GM12864 (cell line): ENCODE data around the gene CHSY3.

Experiments
- DNase-seq: peaks from one replicate; pipeline ENCODE4 v3.0.0-alpha.2; 2011; ENCODE audit warnings: low read depth
- H3K4me3 ChIP-seq: 2 replicates; pipeline ENCODE4 v1.5.1; 2011; ENCODE audit warnings: mild to moderate bottlenecking, low read depth, low read length, control low read depth
- TF ChIP-seq, protein P1 (sequence below): IDR thresholded peaks from 2 replicates; pipeline ENCODE4 v1.5.1; 2011; ENCODE audit warnings: low read depth, mild to moderate bottlenecking, moderate library complexity, low read length, control low read depth, inconsistent platforms; ENCODE audit errors: missing control alignments

Gene CHSY3

GRCh38 chr5:130110328-130110727 is 206.1 kb downstream of the CHSY3 start:
- no peak overlapping the region for H3K4me3 ChIP-seq
- DNase-seq = no peak
- TF ChIP-seq, protein P1, sequence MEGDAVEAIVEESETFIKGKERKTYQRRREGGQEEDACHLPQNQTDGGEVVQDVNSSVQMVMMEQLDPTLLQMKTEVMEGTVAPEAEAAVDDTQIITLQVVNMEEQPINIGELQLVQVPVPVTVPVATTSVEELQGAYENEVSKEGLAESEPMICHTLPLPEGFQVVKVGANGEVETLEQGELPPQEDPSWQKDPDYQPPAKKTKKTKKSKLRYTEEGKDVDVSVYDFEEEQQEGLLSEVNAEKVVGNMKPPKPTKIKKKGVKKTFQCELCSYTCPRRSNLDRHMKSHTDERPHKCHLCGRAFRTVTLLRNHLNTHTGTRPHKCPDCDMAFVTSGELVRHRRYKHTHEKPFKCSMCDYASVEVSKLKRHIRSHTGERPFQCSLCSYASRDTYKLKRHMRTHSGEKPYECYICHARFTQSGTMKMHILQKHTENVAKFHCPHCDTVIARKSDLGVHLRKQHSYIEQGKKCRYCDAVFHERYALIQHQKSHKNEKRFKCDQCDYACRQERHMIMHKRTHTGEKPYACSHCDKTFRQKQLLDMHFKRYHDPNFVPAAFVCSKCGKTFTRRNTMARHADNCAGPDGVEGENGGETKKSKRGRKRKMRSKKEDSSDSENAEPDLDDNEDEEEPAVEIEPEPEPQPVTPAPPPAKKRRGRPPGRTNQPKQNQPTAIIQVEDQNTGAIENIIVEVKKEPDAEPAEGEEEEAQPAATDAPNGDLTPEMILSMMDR = no peak

DNA sequence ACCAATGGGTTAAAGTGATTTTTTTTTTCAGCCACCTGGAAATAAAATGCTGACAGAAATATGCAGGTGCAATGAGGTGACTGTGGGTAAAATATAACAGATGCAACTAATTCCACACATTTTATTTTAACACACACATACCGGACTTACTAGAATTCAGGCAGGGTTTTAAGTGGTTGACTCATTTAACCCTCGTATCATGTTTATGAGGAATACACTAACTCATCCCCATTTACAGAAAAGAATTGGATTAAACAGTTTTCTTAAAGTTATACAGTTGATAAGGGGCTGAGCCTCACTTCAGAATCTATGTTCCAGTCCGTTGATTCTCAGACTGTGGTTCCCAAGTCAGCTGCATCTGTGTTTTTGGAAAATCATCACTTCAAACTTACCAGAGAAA is 207.5 kb downstream of the CHSY3 start:
- TF ChIP-seq, protein P1 = no peak
- no peak overlapping the region for H3K4me3 ChIP-seq
- no peak for DNase-seq

GRCh38 chr5:130112246-130112645 is 208.0 kb downstream of the CHSY3 start:
- peak; percentile 24 for DNase-seq
- TF ChIP-seq, protein P1 = no peak
- H3K4me3 ChIP-seq = no peak overlapping the region

- no peak overlapping the region for H3K4me3 ChIP-seq
- TF ChIP-seq, protein P1 = no peak
- DNase-seq = no peak
Observed at GRCh38 chr5:130115686-130116085, 211.4 kb downstream of the CHSY3 start.

DNA sequence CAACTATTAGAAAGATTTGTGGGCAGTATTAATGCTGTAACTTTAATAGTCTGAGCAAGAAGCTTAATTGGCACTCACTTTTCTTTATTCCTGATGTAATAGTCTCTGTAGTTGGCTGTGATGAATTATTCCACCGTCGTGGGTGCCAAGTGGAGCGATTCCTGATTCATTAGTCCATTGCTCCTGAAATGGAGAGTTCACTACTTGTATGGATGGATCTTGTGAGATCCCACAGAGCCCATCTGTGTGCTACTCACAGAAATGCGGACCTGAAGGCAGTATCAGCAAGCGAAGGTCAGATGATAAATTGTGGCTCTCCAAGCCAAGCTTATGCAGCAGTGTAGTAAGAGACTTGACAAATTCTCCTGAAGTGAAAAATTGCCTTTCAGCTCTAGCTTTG is 212.2 kb downstream of the CHSY3 start:
- H3K4me3 ChIP-seq = no peak overlapping the region
- TF ChIP-seq, protein P1 = no peak
- DNase-seq = no peak

DNA sequence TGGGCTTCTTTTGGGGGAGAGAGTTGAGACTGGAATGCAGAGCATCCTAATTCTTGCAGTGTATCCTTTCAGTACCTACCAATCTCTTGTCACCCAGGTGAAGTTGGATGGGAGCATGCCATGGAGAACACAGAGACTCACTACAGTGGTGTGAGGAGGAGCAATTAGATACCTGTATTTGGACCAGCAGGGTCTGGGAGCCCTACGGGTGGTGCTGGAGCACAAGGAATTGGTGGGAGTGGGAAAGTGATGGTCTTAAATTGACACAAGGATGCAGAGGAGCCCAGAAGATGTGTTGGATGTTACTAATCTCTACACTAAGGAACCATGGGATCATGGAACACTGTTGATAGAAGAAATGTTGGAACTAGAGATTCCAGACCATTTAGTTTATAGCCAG is 212.7 kb downstream of the CHSY3 start:
- H3K4me3 ChIP-seq = no peak overlapping the region
- TF ChIP-seq, protein P1 = no peak
- no peak for DNase-seq

- TF ChIP-seq, protein P1 = no peak
- no peak for DNase-seq
- H3K4me3 ChIP-seq = no peak overlapping the region
Observed at GRCh38 chr5:130126746-130127145, 222.5 kb downstream of the CHSY3 start.
